Left renal cortex interstitium (tissue), 4 donors: ENCODE data around the gene HOXA10. TPM values are rescaled to one million over a fixed set of nuclear protein-coding genes. Genes with fewer than 3 reads are reported as not detected.

Experiments
- DNase-seq, 4 donors: peaks; one replicate each; pipeline ENCODE4 v3.0.0-alpha.2; 2013; ENCODE audit warnings: low read depth in 4 of 4, low spot score in 2 of 4, missing footprints in 1 of 4
- polyA plus RNA-seq, 4 donors: library from polyadenylated mRNA; unstranded; fragments of 120-200 nt; gene quantifications; one replicate each; pipeline ENCODE4 v1.2.1, GENCODE V29; 2013; ENCODE audit not compliant: insufficient read length in 4 of 4

The HOXA10 gene
- polyA plus RNA-seq, 4 donors, result 131 to 160 (median 151) TPM

DNA sequence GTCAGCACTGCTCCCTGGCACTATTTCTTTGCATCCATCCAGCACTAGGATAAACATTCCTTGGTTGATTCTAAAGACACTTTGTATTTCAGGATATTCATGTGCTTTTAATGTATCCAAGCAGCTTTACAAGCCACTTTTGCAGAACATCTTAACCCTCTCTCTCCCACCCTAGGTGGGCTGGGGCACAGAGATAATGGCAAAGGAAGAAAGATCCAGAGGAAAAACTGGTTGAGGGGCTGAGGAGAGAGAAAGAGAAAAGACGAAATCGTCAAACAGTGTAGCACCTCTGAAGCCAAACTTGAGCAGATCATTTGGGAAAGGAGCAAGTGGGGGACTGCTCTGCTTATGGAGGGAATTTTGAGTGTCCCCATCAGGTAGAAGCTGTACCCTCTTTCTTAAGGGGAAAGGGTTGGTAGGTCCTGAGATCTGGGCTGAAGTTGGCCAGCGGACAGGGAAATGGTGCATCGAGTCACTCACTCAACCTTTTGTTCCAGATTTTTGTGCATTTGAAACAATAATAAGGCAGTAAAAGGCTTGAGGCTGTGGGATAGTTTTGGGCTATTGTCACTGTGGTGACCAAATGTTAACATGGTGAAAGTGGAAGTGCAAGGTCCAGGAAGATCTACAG is 30.0 kb upstream of the HOXA10 start:
- no peak for DNase-seq

DNA sequence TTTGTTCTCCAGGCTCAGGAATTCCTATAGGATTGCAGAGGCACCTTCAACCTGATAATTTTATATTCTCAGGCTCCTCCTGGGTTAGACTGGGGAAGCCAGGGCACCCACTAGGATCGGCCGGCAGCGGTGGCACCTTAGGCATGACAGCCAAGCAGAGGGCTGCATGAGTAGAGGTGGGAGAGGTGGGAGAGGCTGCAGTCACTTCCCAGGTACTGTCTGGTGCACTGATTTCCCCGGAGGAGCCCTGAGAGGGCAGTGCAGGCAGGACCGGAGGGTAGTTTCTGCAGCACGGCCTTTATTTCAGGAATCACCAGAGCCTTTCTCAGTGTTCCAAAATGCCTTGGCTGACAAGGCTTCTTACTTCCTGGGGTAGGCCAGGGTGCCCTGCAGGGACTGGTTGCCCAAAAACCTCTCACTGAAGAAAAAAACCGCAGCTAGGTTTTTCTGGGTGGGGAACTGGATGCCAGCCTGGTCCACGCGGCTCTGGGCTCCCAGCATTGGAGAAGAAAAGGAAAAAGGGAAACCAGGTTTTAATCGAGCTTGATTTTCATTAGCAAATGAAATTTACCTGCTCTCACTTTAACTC is 29.3 kb upstream of the HOXA10 start:
- DNase-seq, result no peak

DNA sequence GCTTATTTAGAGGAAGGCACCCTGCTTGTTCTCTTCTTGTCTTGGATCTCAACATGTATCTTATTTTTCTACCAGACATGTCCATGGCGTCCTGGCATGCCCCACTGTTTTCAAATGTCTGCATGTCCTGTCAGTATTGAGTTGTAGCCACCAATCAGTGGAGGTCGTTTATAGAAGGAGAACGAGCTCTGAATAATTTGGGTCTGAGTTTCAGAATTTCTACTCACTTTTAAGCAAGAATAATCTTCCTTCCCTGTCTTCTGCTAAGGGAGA is 28.7 kb upstream of the HOXA10 start:
- no peak for DNase-seq

DNA sequence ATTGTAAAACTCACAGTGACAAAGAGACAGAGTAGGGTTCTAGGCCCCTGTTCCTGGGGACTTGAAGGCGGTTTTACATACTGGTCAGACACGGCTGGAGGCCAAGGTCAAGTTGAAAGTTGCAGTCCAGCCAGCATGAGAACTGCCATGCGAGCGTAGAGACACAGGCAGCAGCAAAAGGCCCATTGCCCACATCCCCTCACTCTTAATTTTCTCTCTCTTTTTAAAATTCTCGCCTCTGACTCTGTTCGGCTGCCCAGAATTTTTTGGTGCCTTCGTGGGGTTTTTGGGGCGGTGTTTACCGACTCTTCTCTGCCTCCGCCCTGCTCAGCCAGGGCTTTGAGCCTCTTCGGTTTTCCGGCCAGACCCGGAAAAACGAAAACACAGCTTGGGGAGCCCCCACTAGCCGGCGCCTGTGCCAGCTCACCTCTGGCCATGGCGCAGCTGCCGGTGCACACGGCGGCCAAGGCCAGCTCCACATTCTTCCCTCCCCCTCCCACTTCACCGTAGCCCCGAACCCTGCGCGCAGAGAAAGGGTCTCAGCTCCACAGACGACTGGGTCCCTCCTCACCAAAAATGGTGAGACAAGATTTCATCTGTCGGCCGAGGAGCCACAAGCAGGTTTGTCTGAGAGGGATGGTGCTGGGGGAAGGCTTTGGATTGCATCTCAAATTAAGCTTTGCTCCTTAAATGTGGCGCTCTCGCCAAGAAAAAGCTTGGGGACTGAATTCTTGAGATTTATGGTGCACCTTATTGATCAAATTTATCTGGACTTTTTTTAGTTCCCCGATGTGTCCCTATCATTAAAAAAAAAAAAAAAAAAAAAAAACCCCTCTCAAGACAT is 28.1 kb upstream of the HOXA10 start:
- DNase-seq, result peak in 1 of 4 donors; percentile 32

DNA sequence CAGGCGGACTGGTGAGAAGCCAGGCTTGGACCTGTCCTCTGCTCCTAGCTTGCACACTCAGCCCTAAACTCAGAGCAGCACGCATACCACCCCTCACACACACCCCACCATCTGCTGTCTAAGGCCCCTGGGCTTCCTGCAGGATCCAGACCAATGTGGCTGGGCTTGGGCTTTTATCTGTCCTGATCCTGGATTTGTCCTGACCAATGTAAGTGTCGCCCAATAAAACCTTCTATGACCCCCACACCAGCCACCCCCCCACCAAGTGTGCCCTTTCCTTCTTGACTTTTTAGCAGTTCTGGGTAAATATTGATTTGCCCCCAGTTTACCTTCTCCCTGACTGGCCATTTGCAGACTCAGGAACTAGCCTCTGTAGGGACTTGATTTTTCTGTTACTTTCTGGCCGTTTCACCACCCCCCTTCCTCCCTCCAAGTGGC is 27.5 kb upstream of the HOXA10 start:
- no peak for DNase-seq

DNA sequence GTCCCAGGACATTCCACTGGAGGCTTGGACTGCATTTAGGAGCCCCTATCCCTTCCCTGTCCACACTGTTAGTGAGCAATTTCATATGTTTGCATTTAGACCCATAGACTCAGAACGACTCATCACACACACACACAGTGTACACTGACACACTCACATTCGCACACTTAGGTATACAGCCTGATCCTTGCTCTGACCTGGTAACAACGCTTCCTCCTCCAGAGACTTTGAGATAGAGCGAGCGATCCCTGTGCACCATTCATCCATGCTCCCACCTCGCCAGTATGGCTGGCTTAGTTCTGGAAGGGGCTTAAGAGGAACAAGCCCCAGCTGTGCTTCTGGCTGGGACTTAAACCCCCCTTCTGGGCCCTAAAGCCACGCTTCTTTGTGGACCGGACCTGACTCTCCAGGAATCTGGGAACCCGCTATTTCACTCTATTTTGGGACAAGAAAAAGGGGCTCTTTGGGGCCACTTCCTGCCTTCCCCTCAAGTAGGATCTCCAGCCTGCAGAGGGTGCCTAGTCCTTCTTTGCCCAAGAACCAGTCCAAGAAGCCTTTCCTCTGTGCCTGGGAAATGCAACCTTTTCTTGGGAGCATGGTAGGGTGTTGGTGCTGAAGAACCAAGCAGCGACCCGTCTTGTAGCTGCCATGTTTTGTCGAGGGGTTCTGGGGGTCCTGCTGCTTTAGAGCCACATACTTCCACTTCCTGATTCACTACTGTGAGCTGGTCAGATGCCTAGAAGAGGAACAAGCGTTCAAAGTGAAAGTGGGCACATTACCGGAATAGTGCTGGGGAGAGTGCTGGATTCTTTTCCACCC is 26.9 kb upstream of the HOXA10 start:
- DNase-seq, result no peak

DNA sequence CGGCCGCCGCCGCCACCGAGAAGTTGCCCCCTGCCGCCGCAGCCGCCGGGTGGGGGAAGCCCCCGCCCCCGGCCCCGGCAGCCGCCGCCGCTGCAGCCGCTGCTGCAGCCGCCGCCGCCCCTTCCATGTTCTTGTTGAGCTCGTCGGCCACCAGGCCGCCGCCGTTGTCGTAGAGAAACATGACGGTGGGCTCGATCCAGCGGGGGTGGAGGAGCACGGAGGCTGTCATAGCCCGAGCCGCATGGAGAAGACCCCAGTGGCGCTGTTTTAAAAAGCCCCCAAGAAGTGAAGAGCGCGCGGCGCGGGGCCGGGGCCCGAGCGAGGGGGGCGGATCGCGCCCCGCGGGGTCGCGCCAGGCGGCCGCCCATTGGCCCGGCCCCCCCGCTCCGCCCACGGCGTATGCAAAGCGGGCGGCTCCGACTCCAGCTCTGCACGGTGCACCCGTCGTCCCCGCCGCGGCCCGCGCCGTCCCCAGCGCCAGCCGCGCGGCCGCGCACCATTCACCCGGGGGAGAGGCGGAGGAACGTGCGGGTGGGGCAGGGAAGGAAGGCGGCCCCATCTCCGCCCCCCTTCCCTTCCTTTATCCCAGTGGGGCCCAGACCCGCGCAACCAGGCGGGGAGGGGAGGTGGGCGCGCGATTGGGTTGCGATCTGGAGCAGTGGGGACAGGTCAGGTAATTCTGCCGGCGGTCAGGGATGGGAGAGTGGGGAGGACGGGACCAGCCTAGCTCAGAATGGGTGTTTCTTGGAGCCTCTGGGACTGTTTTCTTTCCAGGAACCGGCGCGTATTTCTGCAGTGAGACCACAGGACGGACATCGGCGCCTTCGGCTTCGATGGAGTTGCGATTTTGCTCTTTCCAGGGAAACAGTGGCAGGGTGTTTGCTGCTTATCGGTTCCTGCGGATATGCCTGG is 26.0 kb upstream of the HOXA10 start, which contains the start of gene HOXA13:
Gene HOXA13 (minus strand): TSS at position 243 of the 912 bp plus-strand sequence. CDS start 14 bp downstream, at position 229.
- peak in 1 of 4 donors; percentile 26 for DNase-seq

DNA sequence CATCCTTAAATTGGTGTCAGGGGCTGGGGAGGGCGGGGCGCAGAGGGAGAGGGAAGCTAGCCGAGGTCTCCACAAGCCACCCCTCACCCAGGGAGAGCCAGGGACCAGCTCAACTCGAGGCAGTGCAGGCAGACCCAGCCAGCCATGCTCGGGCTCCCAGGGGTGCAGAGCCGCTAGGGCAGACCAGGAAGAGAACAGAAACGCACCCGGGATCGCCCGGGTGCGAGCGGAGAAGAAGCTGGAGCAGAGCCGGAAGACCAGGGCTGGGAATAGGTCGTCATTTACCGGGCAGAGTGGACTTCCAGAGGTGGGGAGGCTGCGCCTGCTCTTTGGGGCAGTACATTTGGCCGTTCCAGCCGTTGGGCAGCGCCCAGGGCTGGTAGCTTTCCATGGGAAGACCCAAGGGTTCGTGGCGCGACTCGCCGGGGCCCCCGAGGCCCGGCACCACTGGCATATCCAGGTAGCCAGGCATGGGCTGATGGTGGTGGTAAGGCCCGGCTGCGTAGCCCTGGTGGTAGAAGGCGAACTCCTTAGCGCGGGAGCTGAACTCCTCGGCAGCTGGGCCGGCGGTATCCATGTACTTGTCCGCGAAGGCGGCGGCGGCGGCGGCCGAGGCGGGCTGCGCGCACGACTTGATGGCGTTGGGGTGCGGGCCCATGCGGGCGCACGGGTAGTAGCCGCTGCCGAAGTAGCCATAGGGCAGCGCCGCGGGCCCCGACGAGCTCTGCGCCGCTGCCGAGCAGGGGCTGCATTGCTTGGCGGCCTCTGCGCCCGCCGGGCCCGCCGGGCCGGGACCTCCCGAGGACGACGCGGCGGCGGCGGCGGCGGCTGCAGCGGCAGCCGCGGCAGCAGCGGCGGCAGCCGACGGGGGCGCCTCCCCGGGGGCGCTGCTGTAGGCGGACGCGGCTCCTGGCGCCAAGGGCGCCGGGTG is 25.0 kb upstream of the HOXA10 start:
- peak in 1 of 4 donors; percentile 21 for DNase-seq

DNA sequence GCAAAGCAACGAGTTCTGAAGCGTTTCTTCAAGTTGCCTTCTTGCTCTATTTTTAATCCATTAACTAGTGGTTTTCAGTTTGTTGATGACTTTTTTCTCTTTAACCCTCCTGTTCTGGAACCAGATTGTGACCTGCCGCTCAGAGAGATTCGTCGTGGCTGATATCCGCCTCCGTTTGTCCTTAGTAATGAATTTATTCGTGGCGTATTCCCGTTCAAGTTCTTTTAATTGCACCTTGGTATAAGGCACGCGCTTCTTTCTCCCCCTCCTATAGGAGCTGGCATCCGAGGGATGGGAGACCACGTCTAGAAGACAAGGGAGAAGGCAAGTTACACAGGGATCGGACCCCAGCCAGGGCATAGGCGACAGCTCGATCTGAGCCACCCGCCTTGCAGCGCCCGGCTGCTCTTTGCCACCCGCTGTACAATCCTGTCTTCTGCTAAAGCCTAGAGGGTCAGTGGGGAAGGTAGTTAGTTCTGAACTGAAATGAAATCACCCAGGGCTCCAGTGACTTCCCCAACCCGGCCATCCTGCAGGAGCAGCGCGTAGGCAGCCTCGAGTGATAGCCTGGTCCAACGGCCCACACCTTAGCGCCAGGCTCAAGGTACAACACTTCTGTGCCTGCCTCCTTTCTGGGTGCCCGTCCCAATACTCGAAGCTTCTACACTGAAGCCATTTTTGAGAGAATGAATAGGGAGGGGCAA is 24.2 kb upstream of the HOXA10 start:
- peak in 1 of 4 donors; percentile 28 for DNase-seq

DNA sequence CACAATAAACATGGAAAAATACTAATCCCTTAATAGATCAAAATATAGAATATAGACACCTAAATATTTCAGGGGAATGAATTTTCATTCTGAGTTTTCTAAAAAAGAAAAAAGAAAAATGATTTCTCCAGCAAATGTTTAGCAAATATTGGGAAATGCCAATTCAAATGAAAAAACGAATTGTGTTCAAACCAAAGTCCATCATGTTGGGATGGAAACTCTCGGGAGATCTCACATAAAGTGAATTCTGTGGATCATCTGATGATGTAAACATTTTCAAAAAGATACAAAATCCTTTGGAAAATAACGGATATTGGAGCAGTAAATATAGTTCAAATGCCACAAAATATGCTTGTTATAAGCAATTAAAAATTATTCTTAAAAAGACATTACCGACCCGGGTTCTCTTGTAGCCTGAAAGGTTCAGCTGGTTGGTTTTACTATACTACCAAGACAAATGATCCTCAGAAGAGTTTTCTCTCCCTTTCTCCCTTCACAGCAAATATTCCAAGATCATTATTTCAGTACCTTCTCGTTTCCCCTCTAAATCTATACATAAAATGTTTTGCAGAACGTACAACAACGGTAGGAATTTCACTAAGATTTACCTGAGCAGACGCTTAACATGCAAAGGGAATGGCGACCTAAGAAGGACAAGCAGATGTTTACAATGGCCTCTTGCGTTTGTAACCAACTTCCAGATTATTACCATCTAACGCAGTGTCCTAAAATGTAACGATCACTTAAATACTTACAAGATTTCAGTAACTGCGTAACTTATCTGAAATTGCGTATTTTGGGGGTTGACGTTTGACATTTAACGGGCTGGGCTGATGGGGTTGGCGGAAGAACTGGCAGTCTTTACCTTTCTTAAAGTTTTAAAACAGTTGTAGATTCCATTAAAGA is 23.3 kb upstream of the HOXA10 start:
- DNase-seq, result peak in 1 of 4 donors; percentile 38

DNA sequence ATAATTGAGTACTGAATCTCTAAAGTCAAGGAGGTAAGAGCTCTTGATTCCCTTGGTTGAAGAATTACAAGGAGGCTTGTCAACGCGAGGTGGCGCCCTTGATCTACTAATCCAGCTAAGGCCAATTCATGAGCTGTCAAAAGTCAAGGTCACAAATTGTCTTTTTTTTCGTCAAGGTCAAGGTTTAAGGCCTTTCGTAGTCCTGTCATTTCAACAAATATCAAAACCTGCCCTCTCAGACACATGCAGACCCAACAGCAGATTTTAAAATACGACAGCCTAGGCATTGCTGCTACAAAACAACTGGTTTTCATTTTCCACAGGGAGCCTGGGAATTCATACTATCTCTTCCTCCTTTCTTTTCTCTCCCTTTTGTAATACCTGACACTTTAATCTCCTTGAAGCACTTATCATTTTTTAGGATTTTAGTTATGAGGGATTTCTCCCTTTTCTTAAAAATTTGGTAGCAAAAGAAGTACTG is 22.2 kb upstream of the HOXA10 start:
- peak in 1 of 4 donors; percentile 82 for DNase-seq

DNA sequence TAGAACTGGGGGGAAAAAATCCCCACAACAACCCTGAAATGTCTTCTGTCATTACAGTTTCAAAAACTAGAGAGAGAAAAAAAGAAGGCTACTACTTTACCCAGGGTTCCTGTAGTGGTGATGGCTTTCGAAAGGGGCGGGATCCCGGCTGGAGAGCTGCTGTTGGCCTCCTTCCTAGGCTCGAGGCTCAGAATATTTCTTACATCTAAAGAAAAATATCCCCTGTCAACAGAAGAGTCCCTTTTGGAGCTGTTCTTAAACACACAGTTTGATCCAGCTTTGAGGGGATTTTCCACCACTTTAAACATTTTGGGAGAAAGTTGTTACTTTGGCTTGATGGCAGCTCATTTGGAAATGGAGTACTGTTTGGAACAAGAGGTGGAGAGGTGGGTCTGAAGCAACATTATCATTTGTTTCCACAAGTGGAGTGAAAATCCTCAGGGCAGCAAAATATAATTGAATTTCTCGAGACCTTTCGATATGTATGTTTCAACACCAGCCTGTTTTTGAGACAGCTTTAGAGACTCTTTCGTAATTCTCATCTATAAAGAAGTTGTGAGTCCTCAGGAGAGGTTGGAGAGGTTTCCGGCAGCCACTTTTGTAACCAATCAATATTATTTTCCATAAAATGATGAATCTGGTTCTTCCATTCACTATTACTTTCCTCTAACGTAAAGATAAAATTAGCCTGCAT is 20.7 kb upstream of the HOXA10 start:
- peak in 1 of 4 donors; percentile 27 for DNase-seq

DNA sequence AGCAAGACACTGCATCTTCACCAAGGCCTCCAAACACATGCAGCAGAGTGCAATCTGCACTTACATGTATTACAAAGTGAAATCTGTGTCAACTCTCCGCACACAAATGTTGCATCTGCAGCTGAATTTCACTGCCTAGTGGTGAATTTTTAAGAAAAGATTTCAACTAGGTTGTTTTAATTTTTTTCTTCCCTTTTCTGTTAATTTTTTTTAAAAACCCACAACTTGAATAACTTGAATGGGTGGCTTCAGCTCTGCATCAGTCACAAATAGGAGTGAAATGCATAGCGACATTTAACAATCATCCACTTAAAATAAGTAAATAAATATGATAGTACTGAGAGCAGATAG is 19.9 kb upstream of the HOXA10 start:
- DNase-seq, result peak in 1 of 4 donors; percentile 19

DNA sequence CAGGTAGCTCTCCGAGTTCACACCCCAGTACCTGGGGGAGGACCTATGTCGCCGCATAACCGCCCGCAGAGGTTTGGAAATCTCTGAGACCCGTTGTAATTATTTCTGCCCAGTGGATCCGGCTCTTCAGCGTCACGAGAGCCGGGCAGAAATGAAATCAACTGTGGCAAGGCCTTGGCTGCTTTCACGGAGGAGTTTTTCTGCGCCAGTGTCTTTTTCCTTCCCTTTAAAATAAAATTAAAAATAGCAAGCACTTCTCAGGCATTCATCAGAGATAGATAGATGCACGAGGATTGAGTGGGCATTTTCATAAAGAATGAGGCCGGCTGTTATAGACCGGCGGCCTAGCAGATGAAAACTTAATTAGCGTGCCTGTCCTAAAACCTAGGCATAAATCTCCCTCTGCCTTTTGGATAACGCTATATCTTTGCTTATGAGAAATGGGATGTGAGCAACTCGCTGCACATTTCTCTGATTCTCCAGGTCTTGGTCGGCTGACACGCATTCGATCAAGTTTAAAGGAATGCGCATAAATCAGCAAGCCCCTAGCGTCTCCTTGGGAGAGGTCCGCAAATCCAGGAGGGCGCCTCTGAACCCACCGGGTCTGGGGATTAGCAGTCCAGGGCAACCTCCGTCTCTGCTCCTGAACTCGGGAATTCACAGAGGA is 19.3 kb upstream of the HOXA10 start:
- peak in 1 of 4 donors; percentile 48 for DNase-seq

DNA sequence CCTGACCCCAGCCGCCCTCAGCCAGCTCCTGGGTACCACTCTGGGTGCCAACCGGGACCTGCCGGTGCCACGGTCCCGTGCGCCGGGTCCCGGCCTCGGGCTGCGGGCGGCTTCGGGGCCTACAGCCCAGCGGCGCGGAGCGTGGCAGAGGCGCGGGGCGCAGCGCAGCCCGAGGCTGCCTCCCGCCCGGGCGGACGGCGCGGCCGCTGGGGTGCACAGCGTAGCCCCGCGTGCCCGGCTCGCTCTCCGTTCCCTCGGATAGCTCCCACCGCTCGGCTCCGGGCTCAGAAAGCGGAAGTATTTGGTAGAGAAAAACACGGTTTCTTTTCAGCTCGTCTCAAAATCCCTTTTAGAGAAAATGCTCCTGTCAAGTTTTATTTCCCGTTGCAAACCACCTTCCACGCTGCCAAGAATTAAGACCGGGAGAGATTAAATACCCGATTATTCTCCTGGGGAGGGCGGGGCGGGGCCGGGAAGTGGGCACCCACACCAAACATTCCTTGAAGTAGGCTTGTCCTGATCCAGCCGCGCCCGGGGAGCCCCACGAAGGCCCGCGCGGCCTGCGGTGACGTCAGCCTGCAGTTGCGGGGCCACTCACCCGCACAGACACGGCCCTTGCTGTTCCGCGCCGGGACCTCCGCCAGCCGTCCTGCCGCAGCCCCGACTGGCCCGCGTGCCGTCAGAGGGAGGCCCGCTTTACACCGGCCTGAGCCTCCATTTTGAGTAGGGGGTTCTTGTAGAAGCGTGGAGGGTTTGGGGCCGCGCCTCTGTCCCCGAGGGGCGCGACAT is 18.6 kb upstream of the HOXA10 start:
- peak in 1 of 4 donors; percentile 23 for DNase-seq
